IMR-90 (cell line): Measurements from ENCODE around the gene VAV3.

Experiments
- CEBPB ChIP-seq: IDR thresholded peaks from 2 replicates; pipeline ENCODE4 v1.6.1; 2012; ENCODE audit warnings: low read depth, low read length, improper control_type of control experiment
- CHD1 ChIP-seq: IDR thresholded peaks from 2 replicates; pipeline ENCODE4 v1.6.1; 2012; ENCODE audit warnings: low read depth, low read length, improper control_type of control experiment
- CTCF ChIP-seq: conservative IDR thresholded peaks from 2 replicates; pipeline ENCODE4 v1.5.1; 2012; ENCODE audit warnings: mild to moderate bottlenecking, low read depth, low read length, improper control_type of control experiment
- ELK1 ChIP-seq: fragments of 150-350 bp; IDR thresholded peaks from 2 replicates; pipeline ENCODE4 v1.6.1; 2016; ENCODE audit warnings: low read depth, mild to moderate bottlenecking, low read length, moderate library complexity, borderline replicate concordance
- FOS ChIP-seq: fragments of 150-350 bp; IDR thresholded peaks from 2 replicates; pipeline ENCODE4 v1.6.1; 2016; ENCODE audit warnings: low read depth, low read length
- MAFK ChIP-seq: IDR thresholded peaks from 2 replicates; pipeline ENCODE4 v1.6.1; 2012; ENCODE audit warnings: low read depth, low read length, improper control_type of control experiment
- MXI1 ChIP-seq: IDR thresholded peaks from 2 replicates; pipeline ENCODE4 v1.6.1; 2012; ENCODE audit warnings: low read depth, mild to moderate bottlenecking, low read length, moderate library complexity, borderline replicate concordance
- POLR2A ChIP-seq: IDR thresholded peaks from 2 replicates; pipeline ENCODE4 v1.6.1; 2012; ENCODE audit warnings: mild to moderate bottlenecking, low read depth, low read length
- RAD21 ChIP-seq: IDR thresholded peaks from 2 replicates; pipeline ENCODE4 v1.6.1; 2012; ENCODE audit warnings: low read length, improper control_type of control experiment
- RCOR1 ChIP-seq: IDR thresholded peaks from 2 replicates; pipeline ENCODE4 v1.6.1; 2012; ENCODE audit warnings: mild to moderate bottlenecking, low read length, improper control_type of control experiment; ENCODE audit not compliant: insufficient replicate concordance
- RFX5 ChIP-seq: IDR thresholded peaks from 2 replicates; pipeline ENCODE4 v1.8.0; 2012; ENCODE audit warnings: low read depth, mild to moderate bottlenecking, low read length, moderate library complexity
- SMC3 ChIP-seq: fragments of 150-350 bp; IDR thresholded peaks from 2 replicates; pipeline ENCODE4 v1.6.1; 2016; ENCODE audit warnings: low read depth, mild to moderate bottlenecking, antibody characterized with exemption, low read length, moderate library complexity

GRCh38 chr1:107883562-107883961, 81.4 kb downstream of the VAV3 start:
- TF ChIP-seq POLR2A (no peak), CTCF (no peak), FOS (no peak), RFX5 (no peak), CHD1 (no peak), RAD21 (no peak), RCOR1 (no peak), MAFK (no peak), SMC3 (no peak), CEBPB (no peak), MXI1 (no peak), ELK1 (no peak)
